C4-2B (cell line): ENCODE data around the gene BTG4.

Experiments used
- CTCF ChIP-seq: fragments of 450-650 bp; conservative IDR thresholded peaks from 2 replicates; pipeline ENCODE4 v1.5.1; 2017; ENCODE audit warnings: mild to moderate bottlenecking
- ZFX ChIP-seq: fragments of 450-650 bp; IDR thresholded peaks from 2 replicates; pipeline ENCODE4 v1.6.1; 2017

- TF ChIP-seq CTCF (no peak), ZFX (no peak)
Measured at GRCh38 chr11:111522426-111522825, 10.2 kb upstream of the BTG4 start.
